Measurements from ENCODE around the gene SH3BGR.

The SH3BGR gene

DNA sequence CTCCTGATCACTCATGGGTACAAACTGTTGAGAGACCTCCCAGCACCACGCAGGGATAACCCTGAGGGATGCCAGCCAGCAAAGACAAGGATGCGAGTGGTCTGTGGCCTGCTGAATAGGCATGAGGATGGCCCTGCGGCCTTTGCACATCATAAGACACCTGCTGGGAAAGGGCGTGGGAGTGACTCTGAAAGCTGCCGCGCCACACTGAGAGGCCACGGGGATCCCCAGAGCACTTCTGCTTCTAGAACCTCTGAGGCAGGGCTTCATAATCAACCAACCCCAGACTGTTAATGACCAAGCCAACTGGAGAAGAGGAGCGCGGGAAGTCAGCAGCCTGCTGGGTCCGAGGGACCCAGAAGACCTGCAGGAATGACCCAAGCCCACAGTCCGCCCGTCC lies 73.8 kb downstream of the SH3BGR start:
- no peak for TF ChIP-seq ZFX (IDR thresholded peaks at IDR 0.05; ENCODE audit: borderline replicate concordance)
- TF ChIP-seq, protein P1, sequence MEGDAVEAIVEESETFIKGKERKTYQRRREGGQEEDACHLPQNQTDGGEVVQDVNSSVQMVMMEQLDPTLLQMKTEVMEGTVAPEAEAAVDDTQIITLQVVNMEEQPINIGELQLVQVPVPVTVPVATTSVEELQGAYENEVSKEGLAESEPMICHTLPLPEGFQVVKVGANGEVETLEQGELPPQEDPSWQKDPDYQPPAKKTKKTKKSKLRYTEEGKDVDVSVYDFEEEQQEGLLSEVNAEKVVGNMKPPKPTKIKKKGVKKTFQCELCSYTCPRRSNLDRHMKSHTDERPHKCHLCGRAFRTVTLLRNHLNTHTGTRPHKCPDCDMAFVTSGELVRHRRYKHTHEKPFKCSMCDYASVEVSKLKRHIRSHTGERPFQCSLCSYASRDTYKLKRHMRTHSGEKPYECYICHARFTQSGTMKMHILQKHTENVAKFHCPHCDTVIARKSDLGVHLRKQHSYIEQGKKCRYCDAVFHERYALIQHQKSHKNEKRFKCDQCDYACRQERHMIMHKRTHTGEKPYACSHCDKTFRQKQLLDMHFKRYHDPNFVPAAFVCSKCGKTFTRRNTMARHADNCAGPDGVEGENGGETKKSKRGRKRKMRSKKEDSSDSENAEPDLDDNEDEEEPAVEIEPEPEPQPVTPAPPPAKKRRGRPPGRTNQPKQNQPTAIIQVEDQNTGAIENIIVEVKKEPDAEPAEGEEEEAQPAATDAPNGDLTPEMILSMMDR (IDR thresholded peaks at IDR 0.05), result no peak

DNA sequence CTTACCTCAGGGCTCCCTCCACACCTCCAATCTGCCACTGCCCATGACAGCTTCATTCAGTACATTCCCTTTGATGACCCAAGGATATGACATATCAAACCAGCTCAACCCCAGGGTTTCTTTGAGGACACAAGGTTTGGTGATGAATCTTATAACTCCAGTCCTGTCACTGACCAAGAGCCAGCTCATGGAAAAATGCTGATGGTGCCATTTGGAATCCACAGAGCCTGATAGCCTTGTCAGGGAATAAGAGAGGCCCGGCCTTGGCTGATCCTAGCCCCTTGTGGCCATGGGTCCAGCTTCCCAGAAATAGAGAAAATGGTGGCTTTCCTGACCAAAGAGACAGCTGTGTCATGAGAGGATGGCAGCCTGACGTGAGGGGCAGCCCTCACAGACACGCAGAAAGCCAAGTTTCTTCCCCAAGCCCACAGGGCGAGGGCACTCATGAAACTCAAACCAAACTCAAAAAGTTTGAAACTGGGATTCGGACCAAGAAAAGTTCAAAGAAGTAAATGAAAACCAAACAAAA lies 75.4 kb downstream of the SH3BGR start:
- H3K27ac ChIP-seq, result no peak overlapping the region
- no peak for TF ChIP-seq ZFX (IDR thresholded peaks at IDR 0.05; ENCODE audit: borderline replicate concordance)

More for the DNA sequence above, 73.8 kb downstream of the SH3BGR start:
- no peak overlapping the region for H3K27ac ChIP-seq

DNA sequence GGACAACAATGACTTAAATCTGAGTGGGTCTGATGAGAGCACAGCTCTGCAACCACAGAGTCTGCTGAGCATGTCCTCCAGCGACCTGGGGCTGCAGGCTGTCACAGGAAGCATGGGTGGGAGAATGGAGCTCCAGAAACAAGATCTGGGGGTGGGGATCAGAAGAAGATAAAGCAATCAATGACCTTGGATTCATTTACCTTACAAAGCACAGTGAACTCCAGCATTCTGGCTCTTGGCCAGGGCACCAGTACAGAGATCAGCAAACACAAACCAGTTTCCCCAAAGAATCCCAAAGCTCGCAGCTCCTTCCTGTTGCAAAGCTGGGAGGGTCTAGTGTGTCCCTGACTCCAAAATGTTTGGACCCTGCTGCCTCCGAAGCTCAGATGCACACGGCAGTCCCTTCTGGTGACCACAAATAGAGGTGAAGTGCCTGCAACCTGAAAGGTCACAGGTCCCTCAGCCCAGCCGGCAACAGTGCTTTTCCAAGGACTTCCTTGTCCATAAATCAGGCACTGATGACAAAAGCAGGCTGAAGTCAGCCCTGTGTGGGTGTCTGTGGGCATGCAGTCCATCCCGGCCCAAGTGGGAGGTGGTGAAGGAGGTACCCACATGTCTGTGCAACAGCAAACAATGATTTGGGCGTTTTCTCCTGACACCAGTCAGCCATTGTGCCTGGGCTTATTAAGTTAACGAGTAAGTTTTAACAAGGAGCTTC lies 76.1 kb downstream of the SH3BGR start:
- TF ChIP-seq, protein P1 (IDR thresholded peaks at IDR 0.05), result no peak
- TF ChIP-seq ZFX (IDR thresholded peaks at IDR 0.05; ENCODE audit: borderline replicate concordance), result no peak

DNA sequence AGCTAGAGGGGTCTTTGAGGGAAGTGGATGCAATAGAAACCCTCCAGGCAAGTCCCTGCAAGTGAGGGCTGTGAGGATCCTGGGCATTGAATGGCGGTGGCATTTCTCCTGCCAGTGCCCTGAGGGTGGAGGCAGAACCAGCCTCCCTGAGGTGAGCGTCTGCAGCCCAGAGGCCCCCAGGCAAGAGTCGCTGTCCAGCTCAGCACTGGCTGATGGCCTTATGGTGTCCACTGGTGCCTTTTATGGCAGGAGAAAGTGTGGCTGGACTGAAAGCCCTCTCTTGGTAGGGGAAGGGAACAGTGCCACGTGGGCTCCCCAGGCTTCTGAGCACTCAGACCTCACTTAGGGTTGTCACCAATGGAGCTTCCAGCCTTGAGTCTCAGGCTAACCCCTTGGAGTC lies 77.3 kb downstream of the SH3BGR start:
- TF ChIP-seq, protein P1 (IDR thresholded peaks at IDR 0.05), result no peak
- TF ChIP-seq ZFX (IDR thresholded peaks at IDR 0.05; ENCODE audit: borderline replicate concordance), result no peak
- H3K27ac ChIP-seq, result no peak overlapping the region

More for the DNA sequence above, 76.1 kb downstream of the SH3BGR start:
- H3K27ac ChIP-seq, result no peak overlapping the region

DNA sequence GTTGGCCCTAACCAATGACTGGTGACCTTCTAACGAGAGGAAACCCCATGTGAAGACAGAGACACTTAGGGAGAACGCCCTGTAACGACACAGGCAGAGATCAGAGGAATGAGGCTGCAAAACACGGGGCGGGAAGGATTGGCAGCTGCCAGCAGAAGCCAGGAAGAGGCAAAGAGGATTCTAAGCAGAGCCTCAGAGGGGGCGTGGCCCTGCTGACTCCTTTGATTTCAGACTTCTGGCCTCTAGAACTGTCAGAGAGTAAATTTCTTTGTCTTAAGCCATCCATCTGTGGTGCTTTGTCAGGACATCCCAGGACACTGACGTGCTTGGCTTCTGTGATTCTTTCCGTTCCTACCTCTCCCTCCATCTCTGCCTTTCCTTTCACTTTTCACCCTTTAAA lies 79.3 kb downstream of the SH3BGR start:
- no peak overlapping the region for H3K27ac ChIP-seq
- TF ChIP-seq, protein P1 (IDR thresholded peaks at IDR 0.05), result no peak
- TF ChIP-seq ZFX (IDR thresholded peaks at IDR 0.05; ENCODE audit: borderline replicate concordance), result no peak

DNA sequence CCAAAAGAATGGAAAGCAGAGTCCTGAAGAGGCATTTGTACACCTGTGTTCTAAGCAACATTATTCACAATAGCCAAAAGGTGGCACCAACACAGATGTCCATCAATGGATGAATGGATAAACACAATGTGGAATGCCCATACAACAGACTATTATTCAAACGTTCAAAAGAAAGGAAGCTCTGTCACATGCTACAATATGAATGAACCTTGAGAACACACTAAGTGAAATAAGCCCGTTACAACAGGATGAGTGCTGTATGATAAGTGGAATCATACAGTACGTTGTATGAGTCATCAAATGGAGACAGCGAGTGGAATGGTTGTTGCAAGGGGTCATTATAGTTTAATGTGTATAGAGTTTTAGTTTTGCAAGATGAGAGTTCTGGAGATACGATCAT lies 80.1 kb downstream of the SH3BGR start:
- no peak overlapping the region for H3K27ac ChIP-seq
- TF ChIP-seq, protein P1 (IDR thresholded peaks at IDR 0.05), result peak; percentile 9; the same call in 1 of the 2 replicates
- TF ChIP-seq ZFX (IDR thresholded peaks at IDR 0.05; ENCODE audit: borderline replicate concordance), result no peak

DNA sequence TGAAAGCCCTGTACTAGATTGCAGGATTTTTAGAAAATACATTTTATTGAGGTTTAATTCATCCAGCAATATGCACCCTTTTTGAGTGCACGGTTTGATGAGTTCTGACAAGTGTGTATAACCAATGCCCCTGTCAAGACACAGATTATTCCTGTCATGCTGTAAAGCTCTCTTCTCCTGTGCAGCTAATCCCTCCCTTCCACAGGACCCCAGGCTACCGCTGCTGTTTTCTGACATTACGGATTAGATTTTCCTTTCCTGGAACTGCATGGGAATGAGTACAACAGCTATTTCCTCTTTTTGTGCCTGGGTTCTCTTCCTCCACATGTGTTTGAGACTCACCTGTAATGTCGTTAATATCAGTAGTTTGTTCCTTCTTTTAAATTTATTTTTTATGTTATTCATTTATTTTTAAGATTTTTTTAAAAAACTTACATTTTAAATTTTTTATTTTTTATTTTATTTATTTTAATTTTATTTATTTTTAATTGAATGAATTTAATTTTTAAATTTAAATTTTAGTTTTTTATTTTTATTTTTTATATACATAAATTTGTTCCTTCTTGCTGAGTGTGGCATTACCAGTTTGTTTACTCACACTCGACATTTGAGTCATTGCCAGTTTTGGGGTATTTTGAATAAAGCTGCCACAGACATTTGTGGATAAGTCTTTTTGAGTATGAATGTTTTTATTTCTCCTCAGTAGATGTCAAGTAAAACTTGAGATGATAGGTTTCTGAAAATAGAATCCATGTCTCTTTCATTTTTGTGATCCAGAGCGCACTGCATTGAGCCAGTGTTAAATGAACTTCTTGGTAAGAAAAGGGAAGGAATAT lies 82.0 kb downstream of the SH3BGR start:
- no peak overlapping the region for H3K27ac ChIP-seq
- TF ChIP-seq, protein P1 (IDR thresholded peaks at IDR 0.05), result no peak
- TF ChIP-seq ZFX (IDR thresholded peaks at IDR 0.05; ENCODE audit: borderline replicate concordance), result no peak

All from 22Rv1 (cell line).